DMS53 (cell line): ENCODE data around the gene OGDHL.

ENCODE experiments used
- DNase-seq: peaks from one replicate; lab custom pipeline; 2025; lab: John Stamatoyannopoulos, UW

The OGDHL gene

DNA sequence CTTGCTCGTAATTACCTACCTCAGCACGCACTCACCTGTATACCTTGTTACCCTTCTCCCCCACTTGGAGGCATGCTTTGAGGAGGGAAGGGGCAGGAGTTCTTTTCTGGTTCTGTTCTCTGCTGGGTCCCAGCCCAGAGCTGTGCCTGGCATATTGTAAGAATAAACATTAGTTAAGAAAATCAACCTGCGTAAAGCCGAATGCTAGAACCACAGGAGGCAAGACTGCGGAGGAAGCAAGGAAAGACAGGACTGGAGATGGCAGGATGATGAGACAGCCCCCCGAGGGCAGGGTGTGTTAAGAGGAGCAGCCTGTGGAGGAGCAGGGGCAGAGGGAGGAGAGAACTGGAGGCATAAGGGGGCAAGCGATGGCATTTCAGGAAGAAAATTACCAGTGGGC is 73.2 kb downstream of the OGDHL start:
- no peak for DNase-seq

DNA sequence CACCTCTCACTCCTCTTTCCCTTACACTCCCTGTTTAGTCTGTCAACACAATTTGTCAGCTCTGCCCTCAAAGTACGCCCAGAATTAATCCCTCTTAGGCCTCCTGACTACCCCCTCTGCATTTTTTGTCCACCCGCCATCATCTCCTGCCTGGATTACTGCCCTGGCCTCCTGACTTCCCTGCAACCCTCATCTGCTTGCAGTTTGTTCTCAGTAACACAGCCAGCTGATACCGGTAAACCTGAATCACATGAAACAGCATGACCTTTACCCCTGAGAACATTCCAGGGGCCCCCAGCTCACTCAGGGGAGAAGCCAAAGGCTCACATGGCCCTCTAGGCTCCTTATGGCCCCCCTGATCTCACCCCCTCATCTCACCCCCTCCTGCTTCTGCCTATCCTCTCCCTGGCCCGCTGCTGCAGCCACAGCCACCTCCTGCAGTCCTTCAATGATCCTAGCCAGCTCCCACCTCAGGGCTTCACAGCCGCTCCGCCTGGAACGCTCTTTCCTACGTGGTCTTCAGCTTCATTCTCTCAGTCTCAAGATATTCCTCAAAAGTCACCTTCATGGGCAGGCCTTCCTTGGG is 73.8 kb downstream of the OGDHL start:
- no peak for DNase-seq

DNA sequence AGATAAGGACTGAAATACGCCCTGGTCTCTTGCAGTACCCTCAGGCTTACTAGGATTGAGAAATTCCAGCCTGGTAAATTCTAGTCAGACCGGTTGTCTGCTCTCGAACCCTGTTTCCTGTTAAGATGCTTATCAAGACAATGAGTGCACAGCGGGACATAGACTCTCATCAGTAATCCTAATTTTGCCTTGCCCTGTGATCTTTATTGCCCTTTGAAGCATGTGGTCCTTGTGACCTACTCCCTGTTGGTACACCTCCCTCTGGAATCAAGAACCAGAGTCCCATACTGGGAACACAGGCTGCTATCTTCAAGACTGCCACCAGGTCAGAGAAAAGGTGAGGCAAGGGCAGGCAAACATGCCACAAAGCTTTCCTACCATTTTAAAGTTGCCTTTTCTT is 75.5 kb downstream of the OGDHL start:
- DNase-seq = no peak
